Testis (tissue), 3 donors: ENCODE data around the gene MEMO1. TPM values are rescaled to one million over a fixed set of nuclear protein-coding genes. Genes with fewer than 3 reads are reported as not detected.

Source experiments
- DNase-seq: peaks from one replicate; pipeline ENCODE4 v3.0.0-alpha.2; 2019
- H3K27ac ChIP-seq, 2 donors: fragments of 200-600 bp; sonication (generic); one replicate each; pipeline ENCODE4 v1.5.1; 2019
- H3K27me3 ChIP-seq: fragments of 200-600 bp; sonication (generic); one replicate; pipeline ENCODE4 v1.5.1; 2019
- H3K36me3 ChIP-seq: fragments of 200-600 bp; sonication (generic); one replicate; pipeline ENCODE4 v1.5.1; 2017; ENCODE audit warnings: low read depth; ENCODE audit errors: missing control alignments
- H3K4me1 ChIP-seq: fragments of 200-600 bp; sonication (generic); one replicate; pipeline ENCODE4 v1.5.1; 2019
- H3K4me3 ChIP-seq, 2 donors: fragments of 200-600 bp; sonication (generic); one replicate each; pipeline ENCODE4 v1.5.1; 2017 to 2019
- H3K9me3 ChIP-seq: fragments of 200-600 bp; sonication (generic); one replicate; pipeline ENCODE4 v1.5.1; 2017
- POLR2A ChIP-seq: fragments of 450-650 bp; IDR thresholded peaks from one replicate; pipeline ENCODE4 v1.6.1; 2017; ENCODE audit warnings: antibody characterized with exemption, mild to moderate bottlenecking, moderate library complexity
- WGBS, 2 donors: methylation state at CpG; one replicate each; pipeline ENCODE4 v1.1.5; 2018; 5-methylcytosine and 5-hydroxymethylcytosine counted together
- intact Hi-C: fragments of 100-400 bp; cut with DNase I; formaldehyde crosslinking; loops from one replicate; pipeline ENCODE4 v1.15.1; 2023; ENCODE audit warnings: low total_unique reads
- polyA plus RNA-seq: library from polyadenylated mRNA; stranded (reverse); fragments of 350-450 nt; fragmentation: Illumina TruSeq; extraction: RNeasy Lipid Tissue Mini Kit (QIAGEN cat#74804); gene quantifications from one replicate; pipeline ENCODE4 v1.2.3, GENCODE V29; 2014; ENCODE audit warnings: low read depth, low replicate concordance; ENCODE audit not compliant: insufficient read depth
- total RNA-seq, 2 donors: library from RNA; depleted of rRNA; stranded (reverse); fragments of >200 nt; gene quantifications; one replicate each; pipeline ENCODE4 v1.2.3, GENCODE V29; 2016
- TF ChIP-seq, protein P1 (sequence below), 3 experiments: fragments of 450-650 bp in 2 of 3; fragments of 200-600 bp in 1 of 3; sonication (generic) in 1 of 3; IDR thresholded peaks; one replicate each; pipeline ENCODE4 v1.5.1; 2016 to 2019; ENCODE audit warnings: antibody characterized with exemption in 3 of 3, mild to moderate bottlenecking in 2 of 3, moderate library complexity in 1 of 3

Gene MEMO1
- total and polyA plus RNA-seq, 3 donors from 2014 or later, result 59.9 to 167 (median 61.1) TPM

DNA sequence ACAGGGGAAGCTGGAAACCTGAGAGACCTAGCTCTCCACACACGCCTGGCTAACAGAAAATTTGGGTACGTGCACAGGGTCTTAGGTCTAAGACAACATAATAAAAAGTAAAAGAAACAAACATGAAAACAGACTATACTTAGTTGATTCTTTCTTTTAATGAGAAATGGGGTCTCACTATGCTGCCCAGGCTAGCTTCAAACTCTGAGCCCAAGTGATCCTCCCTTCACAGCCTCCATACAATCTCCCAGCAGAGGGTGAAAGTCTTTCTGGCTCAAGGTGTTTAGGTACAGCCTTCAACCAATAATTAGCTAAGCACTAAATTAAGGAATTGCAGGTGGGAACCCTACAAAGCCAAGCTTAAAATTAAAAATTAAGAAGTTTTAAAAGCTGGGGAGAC is 116.2 kb downstream of the MEMO1 start:
- Histone ChIP-seq H3K4me1 (no peaks in the 10 kb centered on the region), H3K4me3 (no peak overlapping the region), H3K27me3 (no peaks in the 10 kb centered on the region), H3K36me3 (no peaks in the 10 kb centered on the region), H3K27ac (no peak overlapping the region), H3K9me3 (no peaks in the 10 kb centered on the region)
- WGBS, 2 donors, result 97 to 100% methylated on average over 2 of the region's 2 CpGs
- intact Hi-C loops, result no loop called here
- no peak for DNase-seq
- TF ChIP-seq, protein P1, sequence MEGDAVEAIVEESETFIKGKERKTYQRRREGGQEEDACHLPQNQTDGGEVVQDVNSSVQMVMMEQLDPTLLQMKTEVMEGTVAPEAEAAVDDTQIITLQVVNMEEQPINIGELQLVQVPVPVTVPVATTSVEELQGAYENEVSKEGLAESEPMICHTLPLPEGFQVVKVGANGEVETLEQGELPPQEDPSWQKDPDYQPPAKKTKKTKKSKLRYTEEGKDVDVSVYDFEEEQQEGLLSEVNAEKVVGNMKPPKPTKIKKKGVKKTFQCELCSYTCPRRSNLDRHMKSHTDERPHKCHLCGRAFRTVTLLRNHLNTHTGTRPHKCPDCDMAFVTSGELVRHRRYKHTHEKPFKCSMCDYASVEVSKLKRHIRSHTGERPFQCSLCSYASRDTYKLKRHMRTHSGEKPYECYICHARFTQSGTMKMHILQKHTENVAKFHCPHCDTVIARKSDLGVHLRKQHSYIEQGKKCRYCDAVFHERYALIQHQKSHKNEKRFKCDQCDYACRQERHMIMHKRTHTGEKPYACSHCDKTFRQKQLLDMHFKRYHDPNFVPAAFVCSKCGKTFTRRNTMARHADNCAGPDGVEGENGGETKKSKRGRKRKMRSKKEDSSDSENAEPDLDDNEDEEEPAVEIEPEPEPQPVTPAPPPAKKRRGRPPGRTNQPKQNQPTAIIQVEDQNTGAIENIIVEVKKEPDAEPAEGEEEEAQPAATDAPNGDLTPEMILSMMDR (IDR thresholded peaks at IDR 0.05), result no peak
- no peak for TF ChIP-seq POLR2A

DNA sequence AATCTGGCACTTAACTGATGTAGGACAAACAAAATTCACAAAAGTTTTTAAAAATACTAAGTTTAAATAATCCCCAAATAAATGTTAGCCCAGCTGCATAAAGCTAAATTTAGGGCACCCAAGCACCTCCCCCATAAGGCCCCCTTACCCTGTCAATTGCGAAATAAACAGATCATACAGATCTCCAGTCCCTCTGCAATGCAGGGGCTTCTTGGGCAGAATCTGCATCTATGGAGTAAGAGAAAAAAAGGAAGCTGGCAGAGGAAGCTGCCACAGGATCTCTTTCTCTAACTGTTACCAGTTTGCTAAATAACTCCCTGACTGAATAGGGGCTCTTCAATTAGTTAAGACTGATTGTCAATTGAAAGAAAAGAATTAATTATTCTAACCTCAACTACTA is 117.7 kb downstream of the MEMO1 start:
- no peaks in the 10 kb centered on the region for H3K36me3 ChIP-seq
- H3K9me3 ChIP-seq, result no peaks in the 10 kb centered on the region
- no peak for DNase-seq
- no peak overlapping the region for H3K4me3 ChIP-seq
- TF ChIP-seq POLR2A, result no peak
- TF ChIP-seq, protein P1 (IDR thresholded peaks at IDR 0.05), result no peak
- H3K27me3 ChIP-seq, result no peaks in the 10 kb centered on the region
- 83 to 94% methylated on average over 1 of the region's 1 CpG for WGBS, 2 donors
- intact Hi-C loops, result no loop called here
- no peaks in the 10 kb centered on the region for H3K4me1 ChIP-seq
- H3K27ac ChIP-seq, result no peak overlapping the region

DNA sequence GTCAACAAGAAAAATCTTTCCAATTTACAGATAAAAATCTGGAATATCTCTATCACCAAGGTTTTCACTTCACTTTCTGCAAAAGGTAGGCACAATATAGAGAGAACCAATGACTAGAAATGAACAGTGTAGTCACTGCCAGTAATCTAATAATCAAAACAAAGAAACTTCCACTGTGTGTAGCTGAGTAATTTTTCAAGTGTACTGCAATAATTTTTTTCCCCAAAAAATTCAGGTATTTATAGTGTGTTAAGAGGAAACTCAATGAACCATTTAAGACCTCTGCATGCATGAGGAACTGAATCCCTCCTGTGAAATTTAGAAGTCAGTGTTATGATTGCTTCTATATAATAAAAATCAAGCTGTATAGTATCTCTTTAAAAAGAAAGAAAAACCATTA is 121.8 kb downstream of the MEMO1 start:
- no peaks in the 10 kb centered on the region for H3K27me3 ChIP-seq
- no peaks in the 10 kb centered on the region for H3K36me3 ChIP-seq
- H3K27ac ChIP-seq, result no peak overlapping the region
- TF ChIP-seq, protein P1 (IDR thresholded peaks at IDR 0.05), result no peak
- no peak for TF ChIP-seq POLR2A
- no peaks in the 10 kb centered on the region for H3K4me1 ChIP-seq
- no peak for DNase-seq
- H3K4me3 ChIP-seq, result no peak overlapping the region
- intact Hi-C loops, result no loop called here
- no peaks in the 10 kb centered on the region for H3K9me3 ChIP-seq

DNA sequence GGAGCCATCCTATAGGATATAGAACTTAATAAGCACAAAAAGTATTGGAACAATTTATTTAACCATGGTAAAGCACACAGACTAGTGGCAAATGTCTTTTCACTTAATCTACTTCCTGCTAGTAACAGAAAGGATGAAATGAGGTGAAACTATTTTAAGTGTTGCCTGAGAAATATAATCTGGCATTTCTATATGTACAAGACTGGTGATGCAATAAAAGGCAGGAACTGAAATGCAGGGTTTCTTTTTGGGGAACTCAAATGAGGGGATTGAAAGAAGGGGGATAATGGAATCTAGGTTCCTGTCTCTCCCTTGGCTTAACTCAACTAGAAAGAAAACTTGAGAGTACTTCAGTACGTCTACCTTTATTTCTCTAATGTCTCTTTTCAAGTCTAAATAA is 122.3 kb downstream of the MEMO1 start:
- no peaks in the 10 kb centered on the region for H3K27me3 ChIP-seq
- intact Hi-C loops, result no loop called here
- no peak for DNase-seq
- TF ChIP-seq, protein P1 (IDR thresholded peaks at IDR 0.05), result no peak
- H3K36me3 ChIP-seq, result no peaks in the 10 kb centered on the region
- no peaks in the 10 kb centered on the region for H3K9me3 ChIP-seq
- no peak overlapping the region for H3K27ac ChIP-seq
- WGBS, 2 donors, result 94 to 98% methylated on average over 1 of the region's 1 CpG
- no peak overlapping the region for H3K4me3 ChIP-seq
- no peaks in the 10 kb centered on the region for H3K4me1 ChIP-seq

DNA sequence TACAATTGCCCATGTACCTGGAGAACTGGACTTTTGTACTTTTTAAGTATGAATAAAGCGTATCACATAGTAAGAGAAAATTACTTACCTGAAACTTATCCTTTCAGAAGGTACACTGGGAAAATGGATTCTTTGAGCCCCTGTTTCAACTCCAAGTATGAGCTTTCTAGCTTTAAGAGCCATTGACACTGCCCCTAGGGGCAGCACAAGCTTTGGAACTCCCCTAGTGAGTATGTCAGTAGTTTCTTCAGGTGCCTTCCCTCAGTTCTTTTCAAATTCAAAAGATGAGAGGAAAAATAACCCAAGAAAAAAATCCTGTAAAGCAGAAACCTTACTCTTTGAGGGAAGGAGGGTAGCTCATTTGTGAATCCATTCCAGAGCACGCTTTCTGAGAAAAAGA is 124.1 kb downstream of the MEMO1 start:
- no peak for DNase-seq

More for the DNA sequence above, 124.1 kb downstream of the MEMO1 start:
- Histone ChIP-seq H3K9me3 (no peaks in the 10 kb centered on the region), H3K36me3 (no peaks in the 10 kb centered on the region), H3K4me3 (no peak overlapping the region), H3K4me1 (no peaks in the 10 kb centered on the region), H3K27ac (no peak overlapping the region), H3K27me3 (no peaks in the 10 kb centered on the region)
- WGBS, 2 donors, result 93 to 99% methylated on average over 2 of the region's 2 CpGs
- TF ChIP-seq, protein P1 (IDR thresholded peaks at IDR 0.05), result no peak
- TF ChIP-seq POLR2A, result no peak
- intact Hi-C loops, result no loop called here
